ENCODE measurements around the gene PCDH12.

- TF ChIP-seq RUNX3 (IDR thresholded peaks at IDR 0.05; ENCODE audit: low read length) (no peak), ZBTB11 (CRISPR knock-in tag; IDR thresholded peaks at IDR 0.05) (no peak), HDAC6 (IDR thresholded peaks at IDR 0.05; ENCODE audit: unreplicated experiment) (no peak), PKNOX1 (IDR thresholded peaks at IDR 0.05) (no peak), REST (IDR thresholded peaks at IDR 0.05; ENCODE audit: low read depth, low read length) (no peak), ZNF274 (IDR thresholded peaks at IDR 0.05; ENCODE audit: insufficient read depth, insufficient read length) (no peak), EP300 (IDR thresholded peaks at IDR 0.05; ENCODE audit: borderline replicate concordance in 1 of 2, control insufficient read depth in 1 of 2, low read depth in 2 of 2, low read length in 2 of 2) (no peak), USF2 (IDR thresholded peaks at IDR 0.05; ENCODE audit: borderline replicate concordance, low read depth, low read length) (no peak), CTCF (IDR thresholded peaks at IDR 0.05 in 2 of 3, conservative IDR thresholded peaks at IDR 0.05 in 1 of 3; ENCODE audit: control insufficient read depth in 2 of 3, extremely low read depth in 1 of 3, insufficient read depth in 1 of 3, low read depth in 3 of 3, low read length in 3 of 3) (no peak), RBBP5 (conservative IDR thresholded peaks at IDR 0.05) (no peak), CBX3 (IDR thresholded peaks at IDR 0.05; ENCODE audit: borderline replicate concordance, low read depth) (no peak)
Measured at GRCh38 chr5:141989720-141990119, 31.7 kb upstream of the PCDH12 start.
